M059J (cell line): ENCODE data around the gene BBS7. TPM values are rescaled to one million over a fixed set of nuclear protein-coding genes. Genes with fewer than 3 reads are reported as not detected.

Experiments
- DNase-seq: peaks from one replicate; pipeline ENCODE4 v3.0.0-alpha.2; 2012; ENCODE audit warnings: low read depth
- total RNA-seq: library from RNA; depleted of rRNA; stranded (reverse); fragments of >200 nt; shearing (Covaris generic); gene quantifications from 2 replicates; pipeline ENCODE4 v1.2.3, GENCODE V29; 2014

Gene BBS7
- total RNA-seq, 1 experiment from 2014 or later: 8.0 TPM

DNA sequence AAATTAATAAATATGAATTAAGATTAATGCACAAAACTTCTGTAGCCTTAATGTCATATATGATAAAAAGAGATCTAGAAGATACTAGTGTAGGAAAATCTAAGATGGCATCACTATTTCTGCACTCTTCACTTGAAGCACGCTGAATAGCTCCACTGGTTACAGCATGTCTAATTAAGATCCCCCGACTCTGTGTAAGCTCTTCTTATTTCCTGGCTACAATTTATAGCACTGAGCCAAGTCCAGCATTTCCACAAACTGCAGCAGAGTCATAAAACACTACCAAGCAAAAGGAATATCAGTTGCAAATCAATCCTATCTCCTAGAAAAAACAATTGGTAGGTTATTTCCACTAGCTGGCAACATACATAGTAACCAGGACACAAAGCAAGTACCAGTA lies 45.3 kb downstream of the BBS7 start:
- no peak for DNase-seq

DNA sequence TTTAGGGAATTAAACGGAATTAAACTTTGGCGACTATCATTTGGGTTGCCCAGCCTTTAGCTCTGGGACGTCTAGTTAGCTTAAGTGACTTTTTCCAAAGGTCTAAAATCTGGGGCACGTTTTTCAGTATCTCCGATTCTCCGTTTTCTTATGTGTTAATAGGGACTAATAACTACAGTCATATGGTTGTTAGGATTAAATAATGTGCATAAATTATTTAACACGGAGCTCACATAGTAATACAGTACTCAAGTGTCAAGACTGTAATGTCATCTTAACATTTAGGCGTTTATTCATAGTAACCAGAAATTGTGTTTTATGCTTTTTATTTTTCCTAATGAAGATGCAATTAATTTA lies 46.1 kb downstream of the BBS7 start:
- no peak for DNase-seq

DNA sequence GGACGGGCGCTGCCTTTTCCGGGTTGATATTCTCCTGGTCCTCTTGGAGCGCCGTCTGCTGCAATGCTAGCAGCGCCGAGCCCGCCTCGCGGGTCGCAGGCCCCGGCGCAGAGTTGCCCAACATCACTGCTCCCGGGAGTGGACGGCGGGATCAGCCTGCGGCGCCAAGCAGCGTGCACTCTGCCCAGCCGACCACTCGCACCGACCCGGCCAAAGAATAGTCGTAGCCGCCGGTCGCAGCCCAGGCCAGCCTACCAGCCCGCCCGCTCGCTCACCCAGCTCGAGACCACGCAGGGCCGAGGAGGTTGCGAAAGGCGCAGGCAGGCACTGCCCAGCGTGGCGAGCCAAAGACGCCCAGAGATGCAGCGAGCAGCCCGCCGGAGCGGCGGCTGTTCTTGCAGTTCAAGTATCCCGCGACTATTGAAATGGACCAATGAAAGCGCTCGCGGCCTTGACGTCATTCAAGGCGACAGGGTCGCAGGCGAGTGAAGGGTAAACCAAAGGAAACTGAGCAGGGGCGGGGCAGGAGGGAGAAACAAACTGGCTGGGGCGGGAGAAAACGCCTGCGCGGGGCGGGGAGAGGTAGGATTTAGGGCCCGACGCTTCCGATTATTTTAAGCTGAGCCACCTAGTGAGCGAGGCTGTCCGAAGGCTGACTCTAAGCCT lies 46.6 kb downstream of the BBS7 start, which contains the start of gene CCNA2:
Gene CCNA2 (minus strand): TSS at position 379 of the 666 bp plus-strand sequence. CDS start 255 bp downstream, at position 124.
- peak; percentile 95 for DNase-seq

DNA sequence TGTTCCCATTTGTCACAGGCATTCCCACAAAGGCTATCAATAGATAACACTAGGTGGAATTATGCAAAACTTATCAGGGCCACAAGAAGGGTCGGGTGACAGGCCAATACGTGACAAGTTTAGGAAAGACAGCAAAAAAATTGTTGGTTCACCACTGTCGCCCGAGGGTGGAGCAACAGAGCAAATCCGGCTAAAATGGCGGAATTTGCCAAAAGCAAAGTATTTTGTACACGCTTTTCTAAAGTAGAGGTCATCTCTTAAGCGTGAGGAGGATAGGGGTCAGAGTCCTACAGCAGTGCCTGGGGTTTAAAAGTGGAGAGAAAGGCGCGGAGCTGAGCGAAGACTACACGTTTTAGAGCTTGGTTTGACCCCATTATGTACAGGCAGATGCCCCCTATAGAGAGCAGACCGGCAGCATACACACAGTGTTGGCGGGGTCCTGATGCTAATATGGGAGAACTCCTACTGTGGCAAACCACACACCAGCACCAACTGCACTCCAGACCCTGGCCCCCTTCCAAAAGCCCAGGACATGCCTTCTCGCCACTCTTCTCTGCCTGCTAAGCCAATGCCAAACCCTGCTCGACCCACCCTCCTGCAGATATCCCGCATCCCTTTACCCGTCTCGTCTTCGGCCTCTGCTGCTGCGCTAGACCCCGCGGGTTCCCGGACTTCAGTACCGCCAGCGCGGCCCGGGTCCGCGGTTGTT lies 47.3 kb downstream of the BBS7 start:
- DNase-seq: peak; percentile 46

DNA sequence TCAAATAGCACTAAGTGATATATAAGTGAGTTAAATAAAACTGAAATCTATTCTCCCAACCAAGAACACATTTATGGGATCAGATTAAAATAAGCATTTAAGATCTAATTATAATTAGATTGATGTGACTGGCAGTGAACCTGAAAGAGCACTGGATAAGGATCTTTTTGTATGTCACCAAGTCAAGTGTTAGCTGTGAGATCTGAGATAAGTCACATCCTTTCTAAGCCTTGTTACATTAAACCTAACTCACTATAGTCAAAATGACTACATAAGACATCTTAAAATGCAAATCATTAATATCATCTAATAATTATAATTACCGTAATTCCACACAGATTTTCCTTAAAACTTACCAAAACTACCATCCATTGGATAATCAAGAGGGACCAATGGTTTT lies 48.2 kb downstream of the BBS7 start:
- no peak for DNase-seq

DNA sequence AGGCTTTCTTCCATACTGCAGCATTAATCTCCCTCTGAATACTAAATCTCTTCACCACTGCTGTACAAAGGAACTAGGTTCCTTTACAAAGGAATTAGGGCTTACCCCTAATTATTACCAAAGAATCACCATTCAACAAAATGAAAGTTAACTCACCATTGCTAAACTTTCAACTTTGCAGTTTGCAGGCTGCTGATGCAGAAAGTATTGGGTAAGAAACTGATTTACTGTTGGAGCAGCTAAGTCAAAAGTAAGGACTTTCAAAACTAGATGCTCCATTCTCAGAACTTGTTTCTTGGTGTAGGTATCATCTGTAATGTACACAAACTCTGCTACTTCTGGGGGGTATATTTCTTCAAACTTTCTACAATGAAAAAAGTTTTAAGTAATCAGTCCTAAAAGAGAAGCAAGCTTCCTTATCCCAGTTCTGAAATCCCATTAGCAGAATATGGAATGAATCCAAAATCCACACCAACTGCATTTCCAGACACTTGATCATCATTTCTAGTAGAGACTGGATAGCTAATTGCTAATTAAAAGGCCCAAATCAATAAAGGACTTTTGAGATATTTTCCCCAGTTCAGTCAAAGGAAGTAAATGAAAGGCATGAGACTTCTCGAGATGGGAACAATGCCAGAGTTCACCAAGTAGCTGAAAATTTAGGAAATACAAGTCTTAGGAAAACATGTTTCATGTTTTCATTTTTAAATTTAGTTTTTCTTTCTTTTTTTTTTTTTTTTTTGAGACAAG lies 50.9 kb downstream of the BBS7 start:
- no peak for DNase-seq

DNA sequence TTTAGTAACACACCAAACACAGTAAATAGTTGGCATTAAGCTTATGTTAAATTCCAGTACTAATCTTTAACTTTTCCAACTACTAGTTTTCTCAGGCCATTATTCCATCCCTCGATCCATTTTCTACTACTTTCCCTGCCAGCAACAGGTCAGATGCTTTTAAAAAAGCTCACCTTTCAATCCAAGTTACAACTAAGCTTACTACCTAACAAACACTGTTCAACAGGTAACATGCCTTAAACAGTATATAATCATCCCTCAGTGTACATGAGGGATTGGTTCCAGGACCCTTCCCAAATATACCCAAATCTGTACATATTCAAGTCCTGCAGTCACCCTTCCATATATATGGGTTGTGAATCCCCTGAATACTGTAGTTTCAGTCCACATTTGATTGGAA lies 52.1 kb downstream of the BBS7 start:
- DNase-seq: no peak

DNA sequence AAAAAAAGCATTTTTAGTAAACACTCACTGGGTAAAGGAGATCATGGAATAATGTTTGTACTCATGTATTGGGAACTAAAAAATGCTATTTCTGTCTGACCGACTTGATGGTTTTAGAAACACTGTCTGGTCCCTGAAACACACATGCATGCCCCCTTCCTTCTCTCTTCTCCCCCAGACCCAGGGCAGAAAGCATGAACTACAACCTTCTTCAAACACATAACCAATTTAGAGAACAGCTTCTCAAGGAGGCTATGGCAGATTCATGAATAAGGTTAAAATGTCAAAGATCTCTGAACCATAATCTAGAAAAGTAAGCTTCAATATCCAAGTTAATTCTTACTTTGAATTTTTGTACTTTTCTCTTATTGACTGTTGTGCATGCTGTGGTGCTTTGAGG lies 52.6 kb downstream of the BBS7 start:
- no peak for DNase-seq

DNA sequence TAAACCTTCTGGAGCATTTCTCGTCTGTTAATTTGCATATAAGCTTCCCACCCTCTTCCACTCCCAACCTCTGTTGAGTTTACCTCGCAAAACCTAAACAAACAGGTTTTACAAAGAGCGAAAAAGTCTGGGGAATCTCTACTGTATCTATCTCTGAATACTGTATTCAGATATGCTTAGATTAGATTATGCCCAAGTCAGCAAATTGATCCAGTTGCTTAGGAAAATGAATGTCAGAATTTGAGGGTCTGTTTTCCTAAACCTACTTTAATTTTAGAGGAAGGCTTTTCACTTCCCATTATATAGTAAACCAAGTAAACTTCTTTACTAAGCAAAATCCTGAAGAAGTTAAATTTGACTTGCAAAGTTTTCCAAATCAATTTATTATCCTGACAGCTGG lies 53.3 kb downstream of the BBS7 start:
- DNase-seq: no peak

DNA sequence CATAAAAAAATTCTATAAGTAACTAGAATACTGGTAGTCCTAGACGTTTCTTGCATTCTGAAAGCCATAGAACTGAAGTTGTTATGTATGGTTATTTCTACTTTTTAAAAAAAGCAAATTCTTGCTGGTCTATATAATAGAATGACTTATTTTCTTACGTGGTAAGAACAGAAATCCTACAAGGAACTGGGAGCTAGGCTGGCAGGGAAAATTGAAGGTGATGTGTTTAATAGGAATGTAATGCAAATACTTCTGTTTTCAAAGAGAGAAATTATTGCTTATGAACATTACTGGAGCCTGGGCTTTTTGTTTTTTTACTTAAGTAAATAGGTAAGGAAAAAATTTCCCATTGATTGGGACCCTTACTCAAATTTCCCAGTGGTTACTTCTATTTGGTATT lies 55.5 kb downstream of the BBS7 start:
- DNase-seq: no peak

DNA sequence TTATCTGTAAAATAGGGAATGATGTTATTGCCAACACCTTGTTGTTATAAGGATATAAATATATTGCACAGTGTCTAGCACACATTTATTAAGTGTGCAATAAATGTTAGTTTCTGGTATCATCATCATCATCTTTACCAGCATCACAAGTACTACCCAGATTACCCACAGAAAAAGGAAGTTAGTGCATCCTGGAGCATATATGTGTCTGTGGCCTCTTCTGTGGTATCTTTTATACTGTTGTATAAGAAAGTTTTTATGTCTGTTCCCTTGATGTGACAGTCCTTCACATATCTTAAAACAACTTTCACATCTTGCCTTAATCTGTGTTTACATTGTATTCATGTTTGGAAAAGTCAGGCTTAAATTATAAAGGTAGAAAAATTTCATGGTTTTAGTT lies 59.2 kb downstream of the BBS7 start:
- no peak for DNase-seq

DNA sequence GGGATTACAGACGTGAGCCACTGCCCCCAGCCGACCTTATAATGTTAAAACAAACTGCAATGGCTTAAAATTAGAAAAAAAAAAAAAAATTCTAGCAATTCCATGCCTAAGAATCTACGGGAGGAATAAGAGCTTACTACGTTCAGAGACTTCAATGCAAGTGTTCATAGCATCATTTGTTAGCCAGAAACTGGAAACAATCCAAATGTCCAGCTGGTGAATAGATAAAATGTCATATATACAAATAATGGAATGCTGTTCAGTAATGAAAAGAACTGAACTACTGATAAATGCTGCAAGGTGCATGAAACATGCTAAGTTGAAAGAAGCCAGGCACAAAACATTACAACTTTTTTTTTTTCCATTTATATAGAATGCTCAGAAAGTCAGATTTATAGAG lies 63.9 kb downstream of the BBS7 start:
- no peak for DNase-seq

DNA sequence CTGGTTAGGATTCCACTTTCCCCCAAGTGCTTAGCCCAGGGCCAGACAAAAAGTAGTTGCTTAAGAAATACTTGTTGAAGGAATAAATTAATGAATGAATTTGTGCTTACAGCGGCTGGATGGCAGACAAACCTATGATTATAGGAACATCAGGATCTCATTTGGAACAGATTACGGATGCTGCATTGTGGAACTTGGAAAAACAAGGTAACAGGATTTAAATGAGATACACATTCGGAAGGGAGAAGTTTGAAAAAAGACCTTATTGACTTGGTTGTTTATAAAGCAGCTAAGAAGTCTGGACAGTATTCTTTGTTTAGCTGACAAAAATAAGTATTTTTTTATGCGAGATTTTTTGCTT lies 68.6 kb downstream of the BBS7 start:
- DNase-seq: no peak

DNA sequence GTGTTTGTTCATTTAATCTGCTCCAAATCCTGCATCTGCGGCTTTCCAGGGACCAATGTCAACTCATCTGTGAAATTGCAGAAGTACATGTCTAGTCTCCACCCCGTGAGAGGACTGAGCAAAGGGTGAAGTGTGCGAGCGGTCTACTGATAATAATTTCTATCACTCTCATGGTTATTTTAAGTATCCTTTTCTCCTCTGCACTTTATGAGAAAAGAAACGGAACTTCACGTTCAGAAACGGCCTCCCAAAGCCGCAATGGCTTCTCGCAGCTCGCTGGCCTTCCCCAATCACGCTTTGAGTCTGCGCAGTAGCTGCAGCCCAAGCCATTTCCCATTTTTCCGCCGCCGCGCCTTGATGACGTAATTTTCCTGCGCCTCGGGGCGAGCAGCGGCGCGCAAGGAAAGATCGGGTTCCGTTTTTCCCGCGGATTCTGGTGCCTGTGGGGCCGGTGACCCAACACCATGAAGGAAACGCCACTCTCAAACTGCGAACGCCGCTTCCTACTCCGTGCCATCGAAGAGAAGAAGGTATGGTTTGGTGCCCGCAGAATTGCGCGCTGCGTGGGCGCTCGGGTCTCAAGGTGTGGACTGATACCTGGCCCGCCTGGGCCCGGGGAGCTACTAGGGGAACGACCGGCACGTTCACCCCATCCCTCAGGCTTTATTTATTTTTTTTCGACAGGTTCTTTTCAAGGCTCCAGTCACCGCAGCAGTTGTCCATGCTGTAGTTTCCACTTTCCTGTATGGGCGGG lies 69.1 kb downstream of the BBS7 start, which contains the start of gene EXOSC9:
Gene EXOSC9 (plus strand): TSS at position 363 of the 754 bp plus-strand sequence. CDS start 102 bp downstream, at position 465.
- DNase-seq: peak; percentile 89

DNA sequence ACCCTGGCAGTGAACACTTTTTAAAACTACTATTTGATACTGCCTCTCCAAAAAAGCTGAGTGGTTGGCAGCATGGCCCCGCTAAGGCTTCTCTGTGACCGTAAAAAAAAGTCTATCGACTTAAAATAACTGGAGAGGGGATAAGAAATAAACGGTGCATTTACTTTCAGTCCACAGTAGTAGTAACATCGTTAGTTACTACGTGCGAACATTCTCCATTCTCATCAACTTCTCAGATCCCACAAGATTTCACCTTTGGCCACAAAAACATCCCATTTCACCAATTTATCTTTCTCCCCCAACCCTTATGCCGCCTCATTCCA lies 69.7 kb downstream of the BBS7 start:
- DNase-seq: no peak

DNA sequence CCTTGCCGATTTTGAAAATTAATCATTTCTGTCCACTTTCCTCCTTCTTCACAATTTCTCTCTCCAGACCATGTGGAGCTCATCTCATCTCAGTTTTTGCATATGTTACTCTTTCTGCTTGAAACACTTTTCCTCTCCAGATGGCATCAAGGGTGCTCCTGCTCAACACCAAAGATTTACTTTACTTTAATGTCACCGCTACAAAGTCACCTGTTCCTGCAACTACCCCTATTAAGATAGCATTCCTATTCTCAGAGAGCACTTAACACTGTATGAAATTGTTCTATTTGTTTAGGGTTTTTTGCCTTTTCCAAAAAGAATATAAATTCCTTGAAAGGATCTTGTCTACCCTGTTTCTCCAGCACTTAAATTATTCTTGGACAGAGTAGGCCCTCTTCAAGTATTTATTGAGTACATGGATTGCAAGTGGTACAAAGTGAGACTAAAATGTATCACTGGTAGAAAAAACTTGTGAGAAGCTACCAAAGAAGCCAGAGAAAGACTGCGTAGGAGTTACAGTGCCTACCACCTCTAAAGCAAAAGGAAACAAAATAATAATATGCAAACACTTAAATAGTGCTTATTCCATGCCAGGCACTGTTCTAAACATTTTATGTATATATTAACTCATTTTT lies 70.3 kb downstream of the BBS7 start:
- DNase-seq: no peak

DNA sequence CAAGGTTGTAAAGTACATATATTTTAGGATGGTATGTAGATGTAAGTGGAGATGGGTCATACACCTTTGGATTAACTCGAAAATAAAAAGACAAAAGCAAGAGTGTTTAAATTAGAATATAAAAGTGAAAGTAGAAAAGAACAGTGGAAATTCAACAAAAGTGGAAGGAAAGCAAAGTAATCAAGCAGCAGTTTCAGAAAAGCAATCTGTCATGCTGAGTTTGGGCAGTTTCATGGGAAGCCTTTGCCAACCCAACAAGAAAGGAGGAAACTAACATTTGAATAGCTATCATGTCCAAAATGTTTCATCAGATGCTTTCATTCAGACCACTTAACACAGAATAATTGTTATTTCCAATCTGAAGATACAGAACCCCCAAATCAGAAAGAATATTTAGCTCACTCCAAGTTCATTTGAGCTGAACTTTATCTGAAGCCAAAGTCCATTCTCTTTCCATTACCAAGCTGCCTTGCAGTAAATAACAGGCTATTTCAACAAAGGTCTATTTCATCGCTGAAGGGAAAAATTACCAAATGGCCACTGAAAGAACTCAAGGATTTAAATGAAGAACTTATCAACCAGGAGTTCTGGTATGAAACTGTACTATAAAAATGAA lies 71.0 kb downstream of the BBS7 start:
- no peak for DNase-seq

DNA sequence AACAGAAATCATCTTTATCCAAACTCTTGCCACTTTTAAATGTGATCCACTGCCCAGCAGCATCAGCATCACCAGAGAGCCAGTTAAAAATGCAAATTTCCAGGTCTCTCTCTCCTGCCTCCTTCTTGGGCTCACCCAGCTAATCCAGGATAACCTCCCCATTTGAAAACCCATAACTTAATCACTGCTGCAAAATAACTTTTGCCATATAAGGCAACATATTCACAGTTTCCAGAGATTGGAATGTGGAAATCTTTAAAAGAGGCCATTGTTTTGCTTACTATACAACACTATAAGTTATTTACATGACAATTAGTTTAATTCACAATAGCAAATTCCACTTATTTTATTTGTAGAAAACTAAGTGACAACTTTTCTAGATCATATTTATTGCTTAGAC lies 74.0 kb downstream of the BBS7 start:
- DNase-seq: no peak

DNA sequence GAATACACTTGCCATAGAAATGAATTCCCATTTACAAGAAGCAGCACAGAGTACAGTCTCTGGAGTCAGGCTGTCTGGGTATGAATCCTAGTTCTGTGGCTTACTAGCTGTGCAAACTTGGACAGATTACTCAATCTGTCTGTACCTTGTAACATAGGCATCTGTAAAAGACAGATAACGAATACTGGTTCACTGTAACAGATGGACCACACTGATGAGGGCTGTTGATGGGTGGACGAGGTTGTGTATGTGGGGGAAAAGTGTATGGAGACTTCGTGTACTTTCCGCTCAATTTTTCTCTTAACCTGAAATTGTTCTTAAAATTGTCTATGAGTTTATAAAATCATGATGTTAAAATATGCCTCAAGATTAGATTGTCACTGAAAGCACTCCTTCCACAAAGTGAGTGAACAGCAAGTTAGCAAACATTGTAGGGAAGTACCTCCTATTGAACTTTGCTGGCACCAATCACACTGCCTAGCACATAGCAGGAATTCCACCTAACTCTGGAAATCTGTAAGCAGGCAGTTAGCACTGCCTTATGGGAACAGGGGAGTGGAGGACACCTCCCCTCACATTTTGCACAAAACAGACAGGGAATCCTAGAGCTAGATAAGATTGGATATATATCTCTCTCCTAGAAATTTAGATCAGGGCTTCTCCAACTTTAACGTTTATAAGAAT lies 75.6 kb downstream of the BBS7 start:
- DNase-seq: no peak

DNA sequence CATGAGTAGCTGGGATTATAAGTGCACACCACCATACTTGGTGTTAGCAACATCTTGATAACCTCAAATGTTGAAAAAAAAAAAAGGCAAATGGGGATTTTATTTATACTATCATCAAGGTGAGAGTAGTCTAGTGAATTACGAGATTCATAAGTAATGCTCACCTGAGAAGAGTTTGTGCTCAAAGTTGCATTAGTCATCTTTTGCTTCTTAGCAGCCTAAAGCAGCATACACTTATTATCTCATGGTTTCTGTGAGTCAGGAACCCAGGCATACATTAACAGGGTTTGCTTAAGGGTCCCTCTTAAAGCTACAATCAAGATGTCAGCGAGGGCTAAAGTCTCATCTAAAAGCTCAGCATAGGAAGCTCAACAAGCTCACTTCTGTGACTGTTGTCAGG lies 77.3 kb downstream of the BBS7 start:
- DNase-seq: no peak

DNA sequence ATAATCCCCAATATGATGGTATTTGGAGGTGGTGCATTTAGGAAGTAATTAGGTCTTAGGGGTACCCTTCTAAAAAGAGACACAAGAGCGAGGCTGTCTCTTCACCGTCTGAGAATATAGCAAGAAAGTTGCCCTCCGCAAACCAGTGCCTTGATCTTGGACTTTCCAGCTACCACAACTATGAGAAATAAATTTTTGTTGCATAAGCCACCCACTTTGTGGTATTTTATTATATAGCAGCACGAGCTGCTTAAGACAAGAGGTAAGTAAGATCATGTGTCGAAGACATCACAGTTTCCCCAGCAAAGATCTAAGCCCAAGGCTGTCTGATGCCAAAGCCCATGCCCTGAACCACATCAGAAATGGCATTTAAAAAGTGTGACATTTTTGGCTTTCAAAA lies 78.8 kb downstream of the BBS7 start:
- peak; percentile 81 for DNase-seq
